ENCODE measurements around the gene FRY.

Gene FRY

GRCh38 chr13:32314271-32315237 is 283.0 kb downstream of the FRY start:
- DNase-seq = peak in 4 of 5 experiments; percentile 21 to 84 (median 59)

- peak; percentile 71 to 97 (median 78) for DNase-seq
These were observed 283.9 kb downstream of the FRY start, which contains the start of the genes BRCA2 and ZAR1L for GRCh38 chr13:32315238-32316027. TSS of gene BRCA2 (plus strand) at chr13:32315508. CDS start at chr13:32316461, 953 bp downstream. TSS of gene ZAR1L (minus strand) at chr13:32315363. CDS start at chr13:32311925, 3,438 bp downstream.

DNA sequence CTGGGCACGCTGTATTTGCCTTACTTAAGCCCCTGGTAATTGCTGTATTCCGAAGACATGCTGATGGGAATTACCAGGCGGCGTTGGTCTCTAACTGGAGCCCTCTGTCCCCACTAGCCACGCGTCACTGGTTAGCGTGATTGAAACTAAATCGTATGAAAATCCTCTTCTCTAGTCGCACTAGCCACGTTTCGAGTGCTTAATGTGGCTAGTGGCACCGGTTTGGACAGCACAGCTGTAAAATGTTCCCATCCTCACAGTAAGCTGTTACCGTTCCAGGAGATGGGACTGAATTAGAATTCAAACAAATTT is 284.4 kb downstream of the FRY start:
- no peak for DNase-seq

- DNase-seq = no peak
These were observed 284.9 kb downstream of the FRY start for GRCh38 chr13:32316501-32316900.

GRCh38 chr13:32317716-32318465 is 286.3 kb downstream of the FRY start:
- no peak for DNase-seq

DNA sequence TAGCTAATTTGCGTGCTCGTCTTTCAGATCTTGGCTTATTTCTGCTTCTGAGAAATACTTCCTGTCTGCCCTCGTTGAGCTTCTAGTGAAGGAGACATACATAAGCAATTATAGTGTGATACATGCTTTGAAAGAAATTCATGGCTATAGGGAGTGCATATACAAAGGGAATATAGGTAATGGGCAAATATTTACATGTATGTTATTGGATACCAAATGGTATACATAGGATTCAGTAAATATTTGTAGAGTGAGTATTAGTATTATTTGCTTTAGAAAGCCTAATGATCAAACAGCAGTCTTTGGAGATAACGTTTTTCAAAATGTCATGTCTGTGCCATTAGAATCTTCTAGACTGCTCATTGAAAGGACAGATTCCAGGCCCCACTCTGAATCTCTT is 289.0 kb downstream of the FRY start:
- no peak for DNase-seq

DNA sequence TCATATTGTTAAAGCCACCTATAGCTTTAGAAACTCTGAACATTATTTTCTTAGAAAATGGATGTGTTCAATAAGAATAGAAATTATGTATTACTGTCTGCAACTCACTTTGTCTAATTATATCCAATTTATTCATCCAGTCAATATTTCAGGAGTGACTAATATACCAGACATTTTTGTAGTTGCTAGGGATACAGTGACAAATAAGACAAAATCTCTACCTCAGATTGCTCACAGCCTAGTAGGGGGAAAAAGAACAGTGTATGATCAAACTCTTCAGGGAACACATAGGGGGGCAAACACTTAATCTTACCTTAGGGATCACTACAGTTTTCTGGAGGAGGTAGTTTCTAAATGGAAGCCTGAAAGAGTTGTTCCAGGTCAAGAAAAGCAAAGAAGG is 292.3 kb downstream of the FRY start:
- DNase-seq = no peak

- no peak for DNase-seq
These were observed 298.9 kb downstream of the FRY start for GRCh38 chr13:32330441-32330840.

GRCh38 chr13:32334671-32335070 is 303.1 kb downstream of the FRY start:
- no peak for DNase-seq

DNA sequence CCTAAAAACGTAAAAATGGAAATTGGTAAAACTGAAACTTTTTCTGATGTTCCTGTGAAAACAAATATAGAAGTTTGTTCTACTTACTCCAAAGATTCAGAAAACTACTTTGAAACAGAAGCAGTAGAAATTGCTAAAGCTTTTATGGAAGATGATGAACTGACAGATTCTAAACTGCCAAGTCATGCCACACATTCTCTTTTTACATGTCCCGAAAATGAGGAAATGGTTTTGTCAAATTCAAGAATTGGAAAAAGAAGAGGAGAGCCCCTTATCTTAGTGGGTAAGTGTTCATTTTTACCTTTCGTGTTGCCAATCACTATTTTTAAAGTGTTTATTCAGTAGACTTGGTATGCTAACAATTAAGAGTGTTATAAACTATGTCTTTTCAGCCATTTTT is 309.3 kb downstream of the FRY start:
- DNase-seq = no peak

DNA sequence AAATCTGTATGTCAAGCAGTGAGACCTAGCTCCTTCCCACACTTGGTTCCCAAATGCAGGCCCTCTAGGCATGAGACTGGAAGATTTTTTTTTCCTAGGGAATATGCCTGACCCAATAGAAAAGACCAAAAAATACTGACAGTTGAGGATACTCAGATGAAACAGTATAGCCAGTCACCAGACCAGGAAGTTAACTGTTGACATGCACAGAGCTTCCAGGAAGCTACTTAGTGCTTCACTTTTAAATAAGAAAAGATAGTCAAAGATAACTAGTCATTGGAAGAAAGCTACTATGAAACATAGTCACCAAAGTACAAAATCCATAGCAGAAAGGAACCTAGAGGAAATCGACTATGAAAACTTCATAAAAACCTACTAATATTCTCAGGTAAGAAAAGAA is 316.1 kb downstream of the FRY start:
- peak in 1 of 5 experiments; percentile 10 for DNase-seq
